K562 (cell line): ENCODE measurements around the gene XRCC2. TPM values are rescaled to one million over a fixed set of nuclear protein-coding genes. Genes with fewer than 3 reads are reported as not detected.
A peak's percentile ranks its signal among the peaks of the same experiment; 100 is the strongest.

Experiments used
- CBFB ChIP-seq: sonication (generic); formaldehyde crosslinking; IDR thresholded peaks from 2 replicates; pipeline ENCODE4 v1.4.0; 2020; ENCODE audit warnings: mild to moderate bottlenecking, missing genetic modification reagents
- CHD4 ChIP-seq: fragments of 200-600 bp; sonication (generic); IDR thresholded peaks from 3 replicates; pipeline ENCODE4 v1.6.1; 2012; ENCODE audit warnings: low read depth, mild to moderate bottlenecking, mixed read lengths, low read length, inconsistent platforms; ENCODE audit not compliant: insufficient read depth, insufficient replicate concordance, poor library complexity, severe bottlenecking
- CREM ChIP-seq: IDR thresholded peaks from 2 replicates; pipeline ENCODE4 v1.6.1; 2014; ENCODE audit warnings: antibody characterized with exemption, low read depth
- JUNB ChIP-seq: fragments of 450-650 bp; formaldehyde crosslinking; conservative IDR thresholded peaks from 2 replicates; pipeline ENCODE4 v1.4.0; 2020; ENCODE audit warnings: mild to moderate bottlenecking
- JUND ChIP-seq, 2 experiments: IDR thresholded peaks; 2 replicates in 1 of 2; 3 replicates in 1 of 2; pipeline ENCODE4 v1.6.1; 2011; ENCODE audit warnings: borderline replicate concordance in 2 of 2, low read depth in 2 of 2, low read length in 2 of 2, improper control_type of control experiment in 1 of 2, missing biosample characterization in 1 of 2, missing genetic modification characterization in 1 of 2, missing genetic modification reagents in 1 of 2
- KHSRP ChIP-seq: fragments of 450-650 bp; IDR thresholded peaks from 2 replicates; pipeline ENCODE4 v1.6.1; 2017
- MEIS2 ChIP-seq: fragments of 450-650 bp; IDR thresholded peaks from 2 replicates; pipeline ENCODE4 v1.6.1; 2014; ENCODE audit warnings: mild to moderate bottlenecking; ENCODE audit not compliant: partially characterized antibody
- MTA3 ChIP-seq: fragments of 450-650 bp; formaldehyde crosslinking; IDR thresholded peaks from 2 replicates; pipeline ENCODE4 v1.6.1; 2017; ENCODE audit warnings: mild to moderate bottlenecking, borderline replicate concordance
- NCOA1 ChIP-seq: fragments of 450-650 bp; IDR thresholded peaks from 2 replicates; pipeline ENCODE4 v1.6.1; 2016; ENCODE audit warnings: low read depth
- NFE2 ChIP-seq: IDR thresholded peaks from 2 replicates; pipeline ENCODE4 v1.6.1; 2014; ENCODE audit warnings: antibody characterized with exemption, low read depth
- RAD51 ChIP-seq: fragments of 450-650 bp; IDR thresholded peaks from 2 replicates; pipeline ENCODE4 v1.7.1; 2016; ENCODE audit warnings: low read depth, mild to moderate bottlenecking, borderline replicate concordance
- RFX1 ChIP-seq: fragments of 450-650 bp; IDR thresholded peaks from 2 replicates; pipeline ENCODE4 v1.6.1; 2016; ENCODE audit warnings: mild to moderate bottlenecking, moderate library complexity
- RFX5 ChIP-seq: IDR thresholded peaks from 2 replicates; pipeline ENCODE4 v1.6.1; 2011; ENCODE audit warnings: low read depth, mild to moderate bottlenecking, improper control_type of control experiment, low read length
- SMARCA4 ChIP-seq: fragments of 450-650 bp; IDR thresholded peaks from 2 replicates; pipeline ENCODE4 v1.6.1; 2016
- SMARCE1 ChIP-seq: fragments of 450-650 bp; IDR thresholded peaks from 2 replicates; pipeline ENCODE4 v1.7.1; 2016; ENCODE audit warnings: mild to moderate bottlenecking
- SOX6 ChIP-seq: fragments of 450-650 bp; IDR thresholded peaks from 2 replicates; pipeline ENCODE4 v1.6.1; 2014; ENCODE audit warnings: mild to moderate bottlenecking
- TARDBP ChIP-seq: fragments of 450-650 bp; IDR thresholded peaks from 2 replicates; pipeline ENCODE4 v1.6.1; 2016
- XRCC5 ChIP-seq: fragments of 200-400 bp; formaldehyde crosslinking; IDR thresholded peaks from 2 replicates; pipeline ENCODE4 v1.6.1; 2017; ENCODE audit warnings: low read depth, mild to moderate bottlenecking, low read length
- polyA plus RNA-seq, 8 experiments: library from polyadenylated mRNA; depleted of rRNA in 4 of 8; stranded (reverse) in 5 of 8; unstranded in 3 of 8; fragments of >200 nt; fragmentation: Nextera tagmentation in 2 of 8; fragmentation: Illumina TruSeq in 1 of 8; extraction: Ambion mirVana in 2 of 8; extraction: Trizol in 1 of 8; gene quantifications; 2 replicates each; pipeline versions ENCODE4 v1.2.1 to v1.2.3, GENCODE V29; 2011 to 2014; ENCODE audit warnings: inconsistent platforms in 1 of 8, missing spikeins in 1 of 8
- total RNA-seq, 7 experiments: library from RNA; depleted of rRNA in 6 of 7; stranded (reverse); fragments of >200 nt in 6 of 7; fragmentation: Illumina TruSeq in 2 of 7; extraction: Trizol in 2 of 7; gene quantifications; 2 replicates each; pipeline versions ENCODE4 v1.2.1 to v1.2.3, GENCODE V29; 2011 to 2021; ENCODE audit warnings: low replicate concordance in 1 of 7
- TF ChIP-seq, protein P1 (sequence below): fragments of 250-450 bp; sonication (Bioruptor Pico); IDR thresholded peaks from 2 replicates; pipeline ENCODE4 v1.4.0; 2020
- TF ChIP-seq, protein P2 (sequence below): fragments of 450-650 bp; IDR thresholded peaks from 2 replicates; pipeline ENCODE4 v1.7.0; 2016; ENCODE audit warnings: borderline replicate concordance
- TF ChIP-seq, protein P3 (sequence below), 2 experiments: IDR thresholded peaks; 2 replicates each; pipeline ENCODE4 v1.6.1; 2012; ENCODE audit warnings: improper control_type of control experiment in 2 of 2, low read depth in 2 of 2, low read length in 2 of 2, borderline replicate concordance in 1 of 2
- TF ChIP-seq, protein P4 (sequence below): IDR thresholded peaks from 2 replicates; pipeline ENCODE4 v1.6.1; 2014; ENCODE audit warnings: antibody characterized with exemption

XRCC2 gene
- total and polyA plus RNA-seq, 9 of the 15 experiments (the other 6 are each of a cell fraction or from before 2014, with no cell fraction given): 16.2 to 58.0 (median 39.8) TPM

DNA sequence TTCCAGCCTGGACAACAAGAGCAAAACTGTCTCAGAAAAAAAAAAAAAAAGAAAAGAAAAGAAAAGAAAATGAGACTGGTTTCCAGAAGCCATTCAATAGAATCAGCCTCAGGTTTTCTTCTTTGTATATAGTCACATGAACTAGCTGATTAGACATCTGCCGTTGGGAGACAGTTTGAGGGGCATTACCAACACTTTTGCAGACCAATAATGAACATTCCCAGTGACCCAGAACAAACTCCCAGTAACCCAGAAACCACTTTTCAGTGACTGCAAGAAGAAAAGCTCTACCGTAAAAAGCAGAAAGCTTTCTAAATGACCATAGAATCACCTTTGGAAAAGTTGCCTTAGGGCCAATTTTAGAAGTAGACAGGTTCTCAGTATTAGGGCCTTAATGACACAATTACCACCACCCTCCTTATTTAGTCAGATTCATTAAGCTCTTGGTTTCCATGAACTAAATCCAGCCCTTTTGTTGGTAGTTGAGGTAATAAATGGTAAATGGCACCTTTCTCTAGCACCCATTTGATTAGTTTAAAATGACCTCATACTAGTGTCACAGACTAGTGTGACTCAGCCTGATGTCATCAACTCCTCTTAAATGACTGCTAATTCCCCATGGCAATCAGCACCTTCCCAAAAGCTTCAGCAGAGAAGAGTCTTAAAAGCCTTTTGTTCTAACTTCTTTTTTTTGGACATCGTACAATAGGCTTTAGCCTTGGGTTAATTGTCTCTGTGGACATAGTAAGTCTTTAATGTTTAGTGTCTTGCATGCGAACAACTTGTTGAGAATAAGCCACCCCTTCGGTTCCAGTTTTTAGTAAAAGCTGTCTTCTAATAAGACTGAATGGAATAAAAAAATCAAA, 33.6 kb upstream of the XRCC2 start (continued):
- TF ChIP-seq MEIS2 (peak; percentile 26), RFX5 (no peak), NCOA1 (peak; percentile 76), CBFB (CRISPR knock-in tag) (no peak), CREM (peak; percentile 93), XRCC5 (no peak), NFE2 (peak; percentile 27; the same call in 1 of the 2 replicates), RFX1 (peak; percentile 33), JUNB (CRISPR knock-in tag) (0 out of 2 replicates have a peak, but pooled peaks have one; percentile 48), JUND (IDR thresholded peaks at IDR 0.05; ENCODE audit: borderline replicate concordance, low read depth, low read length) (peak; percentile 94), JUND (tag; IDR thresholded peaks at IDR 0.05; ENCODE audit: borderline replicate concordance, low read depth, low read length) (peak; percentile 98), CHD4 (no peak), KHSRP (peak; percentile 44; the same call in 1 of the 2 replicates), SMARCA4 (no peak; the same call in 1 of the 2 replicates), SMARCE1 (peak; percentile 37; the same call in 1 of the 2 replicates), MTA3 (peak; percentile 47; the same call in 1 of the 2 replicates), RAD51 (no peak), SOX6 (no peak), TARDBP (0 out of 2 replicates have a peak, but pooled peaks have one; percentile 54)
- TF ChIP-seq, protein P1, sequence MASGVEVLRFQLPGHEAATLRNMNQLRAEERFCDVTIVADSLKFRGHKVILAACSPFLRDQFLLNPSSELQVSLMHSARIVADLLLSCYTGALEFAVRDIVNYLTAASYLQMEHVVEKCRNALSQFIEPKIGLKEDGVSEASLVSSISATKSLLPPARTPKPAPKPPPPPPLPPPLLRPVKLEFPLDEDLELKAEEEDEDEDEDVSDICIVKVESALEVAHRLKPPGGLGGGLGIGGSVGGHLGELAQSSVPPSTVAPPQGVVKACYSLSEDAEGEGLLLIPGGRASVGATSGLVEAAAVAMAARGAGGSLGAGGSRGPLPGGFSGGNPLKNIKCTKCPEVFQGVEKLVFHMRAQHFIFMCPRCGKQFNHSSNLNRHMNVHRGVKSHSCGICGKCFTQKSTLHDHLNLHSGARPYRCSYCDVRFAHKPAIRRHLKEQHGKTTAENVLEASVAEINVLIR: peak; percentile 80
- TF ChIP-seq, protein P2, sequence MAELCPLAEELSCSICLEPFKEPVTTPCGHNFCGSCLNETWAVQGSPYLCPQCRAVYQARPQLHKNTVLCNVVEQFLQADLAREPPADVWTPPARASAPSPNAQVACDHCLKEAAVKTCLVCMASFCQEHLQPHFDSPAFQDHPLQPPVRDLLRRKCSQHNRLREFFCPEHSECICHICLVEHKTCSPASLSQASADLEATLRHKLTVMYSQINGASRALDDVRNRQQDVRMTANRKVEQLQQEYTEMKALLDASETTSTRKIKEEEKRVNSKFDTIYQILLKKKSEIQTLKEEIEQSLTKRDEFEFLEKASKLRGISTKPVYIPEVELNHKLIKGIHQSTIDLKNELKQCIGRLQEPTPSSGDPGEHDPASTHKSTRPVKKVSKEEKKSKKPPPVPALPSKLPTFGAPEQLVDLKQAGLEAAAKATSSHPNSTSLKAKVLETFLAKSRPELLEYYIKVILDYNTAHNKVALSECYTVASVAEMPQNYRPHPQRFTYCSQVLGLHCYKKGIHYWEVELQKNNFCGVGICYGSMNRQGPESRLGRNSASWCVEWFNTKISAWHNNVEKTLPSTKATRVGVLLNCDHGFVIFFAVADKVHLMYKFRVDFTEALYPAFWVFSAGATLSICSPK: no peak
- TF ChIP-seq, protein P3, sequence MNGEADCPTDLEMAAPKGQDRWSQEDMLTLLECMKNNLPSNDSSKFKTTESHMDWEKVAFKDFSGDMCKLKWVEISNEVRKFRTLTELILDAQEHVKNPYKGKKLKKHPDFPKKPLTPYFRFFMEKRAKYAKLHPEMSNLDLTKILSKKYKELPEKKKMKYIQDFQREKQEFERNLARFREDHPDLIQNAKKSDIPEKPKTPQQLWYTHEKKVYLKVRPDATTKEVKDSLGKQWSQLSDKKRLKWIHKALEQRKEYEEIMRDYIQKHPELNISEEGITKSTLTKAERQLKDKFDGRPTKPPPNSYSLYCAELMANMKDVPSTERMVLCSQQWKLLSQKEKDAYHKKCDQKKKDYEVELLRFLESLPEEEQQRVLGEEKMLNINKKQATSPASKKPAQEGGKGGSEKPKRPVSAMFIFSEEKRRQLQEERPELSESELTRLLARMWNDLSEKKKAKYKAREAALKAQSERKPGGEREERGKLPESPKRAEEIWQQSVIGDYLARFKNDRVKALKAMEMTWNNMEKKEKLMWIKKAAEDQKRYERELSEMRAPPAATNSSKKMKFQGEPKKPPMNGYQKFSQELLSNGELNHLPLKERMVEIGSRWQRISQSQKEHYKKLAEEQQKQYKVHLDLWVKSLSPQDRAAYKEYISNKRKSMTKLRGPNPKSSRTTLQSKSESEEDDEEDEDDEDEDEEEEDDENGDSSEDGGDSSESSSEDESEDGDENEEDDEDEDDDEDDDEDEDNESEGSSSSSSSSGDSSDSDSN (IDR thresholded peaks at IDR 0.05; ENCODE audit: borderline replicate concordance in 1 of 2, low read depth in 2 of 2, low read length in 2 of 2): no peak
- TF ChIP-seq, protein P4, sequence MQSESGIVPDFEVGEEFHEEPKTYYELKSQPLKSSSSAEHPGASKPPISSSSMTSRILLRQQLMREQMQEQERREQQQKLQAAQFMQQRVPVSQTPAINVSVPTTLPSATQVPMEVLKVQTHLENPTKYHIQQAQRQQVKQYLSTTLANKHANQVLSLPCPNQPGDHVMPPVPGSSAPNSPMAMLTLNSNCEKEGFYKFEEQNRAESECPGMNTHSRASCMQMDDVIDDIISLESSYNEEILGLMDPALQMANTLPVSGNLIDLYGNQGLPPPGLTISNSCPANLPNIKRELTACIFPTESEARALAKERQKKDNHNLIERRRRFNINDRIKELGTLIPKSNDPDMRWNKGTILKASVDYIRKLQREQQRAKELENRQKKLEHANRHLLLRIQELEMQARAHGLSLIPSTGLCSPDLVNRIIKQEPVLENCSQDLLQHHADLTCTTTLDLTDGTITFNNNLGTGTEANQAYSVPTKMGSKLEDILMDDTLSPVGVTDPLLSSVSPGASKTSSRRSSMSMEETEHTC: no peak
